Neural progenitor cell (in vitro differentiated cells): Measurements from ENCODE around the gene FFAR2. TPM values are rescaled to one million over a fixed set of nuclear protein-coding genes. Genes with fewer than 3 reads are reported as not detected.

Source experiments
- DNase-seq: peaks from one replicate; pipeline ENCODE4 v3.0.0-alpha.2; 2016; ENCODE audit warnings: low spot score
- H2AFZ ChIP-seq: fragments of 200-600 bp; sonication (generic); replicated peaks from 2 replicates; pipeline ENCODE4 v1.6.1; 2016; ENCODE audit warnings: antibody characterized with exemption
- H3F3A ChIP-seq: fragments of 200-600 bp; sonication (generic); 2 replicates; pipeline ENCODE4 v1.6.1; 2016; ENCODE audit warnings: antibody characterized with exemption, low read depth
- H3K27ac ChIP-seq: fragments of 200-600 bp; sonication (generic); 2 replicates; pipeline ENCODE4 v1.5.1; 2016; ENCODE audit warnings: mild to moderate bottlenecking
- H3K27me3 ChIP-seq: fragments of 200-600 bp; sonication (generic); 2 replicates; pipeline ENCODE4 v1.6.1; 2016; ENCODE audit warnings: mild to moderate bottlenecking, moderate library complexity
- H3K36me3 ChIP-seq: fragments of 200-600 bp; sonication (generic); 2 replicates; pipeline ENCODE4 v1.5.1; 2016
- H3K4me1 ChIP-seq: fragments of 200-600 bp; sonication (generic); 2 replicates; pipeline ENCODE4 v1.6.1; 2016; ENCODE audit warnings: mixed run types
- H3K4me2 ChIP-seq: fragments of 200-600 bp; sonication (generic); 2 replicates; pipeline ENCODE4 v1.6.1; 2016
- H3K4me3 ChIP-seq: fragments of 200-600 bp; sonication (generic); 2 replicates; pipeline ENCODE4 v1.5.1; 2016
- H3K79me2 ChIP-seq: fragments of 200-600 bp; sonication (generic); 2 replicates; pipeline ENCODE4 v1.6.1; 2016; ENCODE audit warnings: low read depth
- H3K9ac ChIP-seq: fragments of 200-600 bp; sonication (generic); 2 replicates; pipeline ENCODE4 v1.6.1; 2016
- H3K9me3 ChIP-seq: fragments of 200-600 bp; sonication (generic); 2 replicates; pipeline ENCODE4 v1.5.1; 2016; ENCODE audit warnings: low read depth
- H4K20me1 ChIP-seq: fragments of 200-600 bp; sonication (generic); 2 replicates; pipeline ENCODE4 v1.6.1; 2016; ENCODE audit warnings: low read depth
- H3K27ac Mint-ChIP-seq: 3 replicates; pipeline ENCODE4 v1.8.0; 2021; ENCODE audit warnings: mixed read lengths
- H3K27me3 Mint-ChIP-seq: 2 replicates; pipeline ENCODE4 v1.8.0; 2022; ENCODE audit warnings: low read depth, mild to moderate bottlenecking, inconsistent platforms, moderate library complexity, mixed read lengths; ENCODE audit not compliant: insufficient read depth
- H3K36me3 Mint-ChIP-seq: 3 replicates; pipeline ENCODE4 v1.8.0; 2021; ENCODE audit warnings: mixed read lengths
- H3K4me1 Mint-ChIP-seq: 3 replicates; pipeline ENCODE4 v1.8.0; 2021; ENCODE audit warnings: mixed read lengths
- H3K4me3 Mint-ChIP-seq: 3 replicates; pipeline ENCODE4 v1.8.0; 2021; ENCODE audit warnings: mild to moderate bottlenecking, moderate library complexity, mixed read lengths
- H3K9me3 Mint-ChIP-seq: 3 replicates; pipeline ENCODE4 v1.8.0; 2020; ENCODE audit warnings: mixed read lengths
- CTCF ChIP-seq: fragments of 200-600 bp; sonication (generic); IDR thresholded peaks from 2 replicates; pipeline ENCODE4 v1.5.1; 2017; ENCODE audit warnings: antibody characterized with exemption, mild to moderate bottlenecking
- EZH2 ChIP-seq: fragments of 200-600 bp; sonication (generic); IDR thresholded peaks from 2 replicates; pipeline ENCODE4 v1.6.1; 2017; ENCODE audit warnings: antibody characterized with exemption, mild to moderate bottlenecking, moderate library complexity
- EZH2phosphoT487 ChIP-seq: fragments of 200-600 bp; sonication (generic); IDR thresholded peaks from 2 replicates; pipeline ENCODE4 v1.6.1; 2017; ENCODE audit warnings: antibody characterized with exemption
- small RNA-seq: library from RNA; depleted of rRNA; stranded (forward); fragments of <200 nt; gene quantifications from one replicate; pipeline ENCODE3, GENCODE V24; 2015
- total RNA-seq: library from RNA; depleted of rRNA; stranded (reverse); fragments of >200 nt; gene quantifications from 2 replicates; pipeline ENCODE4 v1.2.3, GENCODE V29; 2015; ENCODE audit warnings: low replicate concordance

Gene FFAR2
- total RNA-seq, 1 donor from 2014 or later = not detected

- H4K20me1 ChIP-seq = peaks cover 6% of the 10 kb centered on the region
- H3F3A ChIP-seq = no peaks in the 10 kb centered on the region
- Mint-ChIP-seq H3K4me1 (peaks cover 4% of the 10 kb centered on the region), H3K36me3 (no peaks in the 10 kb centered on the region), H3K9me3 (no peaks in the 10 kb centered on the region), H3K27me3 (peaks cover 11% of the 10 kb centered on the region), H3K27ac (no peak overlapping the region), H3K4me3 (no peak overlapping the region)
- no peak for DNase-seq
- no peak overlapping the region for H2AFZ ChIP-seq
- H3K36me3 ChIP-seq = no peaks in the 10 kb centered on the region
- no peaks in the 10 kb centered on the region for H3K4me1 ChIP-seq
- no peaks in the 10 kb centered on the region for H3K27me3 ChIP-seq
- no peaks in the 10 kb centered on the region for H3K79me2 ChIP-seq
- no peaks in the 10 kb centered on the region for H3K9me3 ChIP-seq
- H3K4me3 ChIP-seq = no peak overlapping the region
- TF ChIP-seq EZH2 (no peak), EZH2phosphoT487 (no peak), CTCF (no peak)
- H3K4me2 ChIP-seq = no peak overlapping the region
- no peak overlapping the region for H3K9ac ChIP-seq
- H3K27ac ChIP-seq = no peak overlapping the region
Measured at GRCh38 chr19:35498984-35499527, 51.0 kb downstream of the FFAR2 start.

GRCh38 chr19:35500611-35501010, 52.6 kb downstream of the FFAR2 start:
- no peaks in the 10 kb centered on the region for H3K36me3 Mint-ChIP-seq
- TF ChIP-seq CTCF (no peak), EZH2phosphoT487 (no peak), EZH2 (no peak)

More at GRCh38 chr19:35500611-35501010, 52.6 kb downstream of the FFAR2 start:
- H3K4me2 ChIP-seq = no peak overlapping the region
- H3K36me3 ChIP-seq = no peaks in the 10 kb centered on the region
- Mint-ChIP-seq H3K4me1 (peaks cover 4% of the 10 kb centered on the region), H3K27ac (no peak overlapping the region), H3K4me3 (no peak overlapping the region), H3K9me3 (no peaks in the 10 kb centered on the region), H3K27me3 (peaks cover 12% of the 10 kb centered on the region)
- peaks cover 4% of the 10 kb centered on the region for H4K20me1 ChIP-seq
- H2AFZ ChIP-seq = no peak overlapping the region
- H3K9ac ChIP-seq = no peak overlapping the region
- H3K27me3 ChIP-seq = no peaks in the 10 kb centered on the region
- no peaks in the 10 kb centered on the region for H3K4me1 ChIP-seq
- H3K27ac ChIP-seq = no peak overlapping the region
- no peaks in the 10 kb centered on the region for H3F3A ChIP-seq
- no peaks in the 10 kb centered on the region for H3K79me2 ChIP-seq
- H3K4me3 ChIP-seq = no peak overlapping the region
- H3K9me3 ChIP-seq = no peaks in the 10 kb centered on the region
- no peak for DNase-seq

Small RNAs within 50 kb of the gene (small RNA-seq; reads per million reads assigned to genes)
- gene RN7SL491P = not detected

Other genes with a start within 250 kb of the FFAR2 start
- 0.19 TPM in 1 of 2 replicates, not detected in the other for gene FAM187B, start 219.5 kb upstream of the FFAR2 start, total RNA-seq
- gene LSR, start 199.3 kb upstream of the FFAR2 start, total RNA-seq = 27.1 and 78.4 TPM in 2 replicates
- 46.8 and 88.7 TPM in 2 replicates for gene USF2, start 179.3 kb upstream of the FFAR2 start, total RNA-seq
- 0.30 TPM in 1 of 2 replicates, not detected in the other for gene HAMP, start 165.7 kb upstream of the FFAR2 start, total RNA-seq
- gene MAG, start 156.1 kb upstream of the FFAR2 start, total RNA-seq = not detected in 2 replicates
- gene CD22, start 119.1 kb upstream of the FFAR2 start, total RNA-seq = 0.62 TPM in 1 of 2 replicates, not detected in the other
- 0.06 TPM in 1 of 2 replicates, not detected in the other for gene FFAR1, start 100.4 kb upstream of the FFAR2 start, total RNA-seq
- not detected in 2 replicates for gene FFAR3, start 89.8 kb upstream of the FFAR2 start, total RNA-seq
- gene GPR42, start 77.2 kb upstream of the FFAR2 start, total RNA-seq = not detected in 2 replicates
- gene KRTDAP, start 42.2 kb downstream of the FFAR2 start, total RNA-seq = not detected in 2 replicates
- 175 and 208 TPM in 2 replicates for gene DMKN, start 65.4 kb downstream of the FFAR2 start, total RNA-seq
- gene SBSN, start 80.1 kb downstream of the FFAR2 start, total RNA-seq = not detected in 2 replicates
- gene GAPDHS, start 85.2 kb downstream of the FFAR2 start, total RNA-seq = not detected in 2 replicates
- 57.8 and 81.7 TPM in 2 replicates for gene TMEM147, start 97.4 kb downstream of the FFAR2 start, total RNA-seq
- 0.12 TPM in 1 of 2 replicates, not detected in the other for gene ATP4A, start 115.4 kb downstream of the FFAR2 start, total RNA-seq
- gene PMIS2, start 137.9 kb downstream of the FFAR2 start, total RNA-seq = 0.34 TPM in 1 of 2 replicates, not detected in the other
- gene HAUS5, start 164.5 kb downstream of the FFAR2 start, total RNA-seq = 12.4 and 27.8 TPM in 2 replicates
- 20.1 and 53.7 TPM in 2 replicates for gene RBM42, start 180.8 kb downstream of the FFAR2 start, total RNA-seq
- gene ETV2, start 193.5 kb downstream of the FFAR2 start, total RNA-seq = 0.71 TPM in 1 of 2 replicates, not detected in the other
- gene COX6B1, start 200.1 kb downstream of the FFAR2 start, total RNA-seq = 403 and 511 TPM in 2 replicates
- gene UPK1A, start 218.3 kb downstream of the FFAR2 start, total RNA-seq = 1.3 TPM in 1 of 2 replicates, not detected in the other